DMS79 (cell line): Measurements from ENCODE around the gene CWF19L2.

Experiments
- DNase-seq: peaks from one replicate; lab custom pipeline; 2025; lab: John Stamatoyannopoulos, UW

CWF19L2 gene

GRCh38 chr11:107293677-107294344 lies 163.8 kb downstream of the CWF19L2 start:
- no peak for DNase-seq

- no peak for DNase-seq
Measured at GRCh38 chr11:107282195-107282594, 175.4 kb downstream of the CWF19L2 start.
